ENCODE results near the gene DLEC1.

The DLEC1 gene

GRCh38 chr3:38112378-38112761 is 73.4 kb downstream of the DLEC1 start:
- no peak for DNase-seq

- no peak for DNase-seq
Measured at GRCh38 chr3:38114052-38114874, 75.3 kb downstream of the DLEC1 start.

- no peak for DNase-seq
Measured at GRCh38 chr3:38114875-38115644, 76.1 kb downstream of the DLEC1 start.

GRCh38 chr3:38115645-38116427 is 76.8 kb downstream of the DLEC1 start:
- DNase-seq: no peak

GRCh38 chr3:38116471-38117162 is 77.6 kb downstream of the DLEC1 start:
- DNase-seq: no peak

- no peak for DNase-seq
Measured at GRCh38 chr3:38117163-38117716, 78.2 kb downstream of the DLEC1 start.

- DNase-seq: peak; percentile 85
Measured at GRCh38 chr3:38117748-38118420, 78.9 kb downstream of the DLEC1 start.

- no peak for DNase-seq
Measured at GRCh38 chr3:38118421-38119247, 79.6 kb downstream of the DLEC1 start.

- no peak for DNase-seq
Measured at GRCh38 chr3:38119248-38119544, 80.2 kb downstream of the DLEC1 start.

GRCh38 chr3:38119821-38120692 is 81.0 kb downstream of the DLEC1 start:
- no peak for DNase-seq

GRCh38 chr3:38120693-38121450 is 81.9 kb downstream of the DLEC1 start:
- no peak for DNase-seq

GRCh38 chr3:38121451-38121831 is 82.4 kb downstream of the DLEC1 start:
- DNase-seq: no peak

GRCh38 chr3:38121832-38122461 is 82.9 kb downstream of the DLEC1 start:
- no peak for DNase-seq

GRCh38 chr3:38122712-38123290 is 83.8 kb downstream of the DLEC1 start:
- no peak for DNase-seq

GRCh38 chr3:38124324-38125122 is 85.5 kb downstream of the DLEC1 start:
- no peak for DNase-seq

GRCh38 chr3:38125305-38126120 is 86.5 kb downstream of the DLEC1 start:
- DNase-seq: no peak
